ENCODE measurements around the gene FSD1. TPM values are rescaled to one million over a fixed set of nuclear protein-coding genes. Genes with fewer than 3 reads are reported as not detected.
"Not testable (repeated sequence)": the region's sequence is repeated elsewhere in the genome, so short reads cannot be mapped to it uniquely, and the experiment has no call there.

FSD1 gene
- total and polyA plus RNA-seq, 9 of the 15 experiments (the other 6 are each of a cell fraction or from before 2014, with no cell fraction given), result 0.11 to 1.9 (median 0.94) TPM; not detected in 1

- in situ Hi-C loops (cut with MboI); H3K36me3 ChIP-seq (ENCODE audit: control insufficient read depth, insufficient read depth, low read length); FAIRE-seq; H3K9me1 ChIP-seq (ENCODE audit: control insufficient read depth, insufficient read depth, low read length); H3K4me3 ChIP-seq; H2AFZ ChIP-seq (ENCODE audit: low read depth, low read length); intact Hi-C loops (cut with micrococcal nuclease); ATAC-seq; BruUV-seq (replicated peaks); CTCF ChIA-PET (ENCODE audit: low intra/inter-chr PET ratio); H3K27ac ChIP-seq (ENCODE audit: extremely low read depth, low read depth, low read length); H3K9me3 ChIP-seq (replicated peaks; ENCODE audit: control insufficient read depth, insufficient read depth, low read depth, low read length); H4K20me1 ChIP-seq (replicated peaks; ENCODE audit: control insufficient read depth, insufficient read depth, low read length); H3K9ac ChIP-seq (ENCODE audit: insufficient read depth in 1 of 2, low read depth in 2 of 2, low read length in 2 of 2); DNase-seq (ENCODE audit: extremely low read depth in 1 of 4, low spot score in 3 of 4); H3K27me3 ChIP-seq (ENCODE audit: control insufficient read depth in 2 of 2, insufficient read depth in 2 of 2, low read length in 2 of 2); H3K4me2 ChIP-seq (ENCODE audit: insufficient read depth, low read length); POLR2A ChIA-PET; H3K79me2 ChIP-seq (ENCODE audit: control insufficient read depth, insufficient read depth, low read length): not testable (repeated sequence)
- TF ChIP-seq LARP7 (IDR thresholded peaks at IDR 0.05), result 0 out of 2 replicates have a peak, but pooled peaks have one; percentile 29
- peak; percentile 87 for TF ChIP-seq ZNF512 (tag; IDR thresholded peaks at IDR 0.05)
- WGBS (ENCODE audit: insufficient coverage, low coverage, missing lambda C conversion rate), result 50% methylated on average over 4 of the region's 4 CpGs
- H3K4me1 ChIP-seq (replicated peaks in 1 of 2; ENCODE audit: control insufficient read depth in 2 of 2, insufficient read depth in 2 of 2, low read length in 2 of 2), result peaks cover 11 to 14% of the 10 kb centered on the region in 2 experiments; a peak in 4 of 5 replicates
Measured at GRCh38 chr19:4286141-4286540, 18.3 kb upstream of the FSD1 start.

DNA sequence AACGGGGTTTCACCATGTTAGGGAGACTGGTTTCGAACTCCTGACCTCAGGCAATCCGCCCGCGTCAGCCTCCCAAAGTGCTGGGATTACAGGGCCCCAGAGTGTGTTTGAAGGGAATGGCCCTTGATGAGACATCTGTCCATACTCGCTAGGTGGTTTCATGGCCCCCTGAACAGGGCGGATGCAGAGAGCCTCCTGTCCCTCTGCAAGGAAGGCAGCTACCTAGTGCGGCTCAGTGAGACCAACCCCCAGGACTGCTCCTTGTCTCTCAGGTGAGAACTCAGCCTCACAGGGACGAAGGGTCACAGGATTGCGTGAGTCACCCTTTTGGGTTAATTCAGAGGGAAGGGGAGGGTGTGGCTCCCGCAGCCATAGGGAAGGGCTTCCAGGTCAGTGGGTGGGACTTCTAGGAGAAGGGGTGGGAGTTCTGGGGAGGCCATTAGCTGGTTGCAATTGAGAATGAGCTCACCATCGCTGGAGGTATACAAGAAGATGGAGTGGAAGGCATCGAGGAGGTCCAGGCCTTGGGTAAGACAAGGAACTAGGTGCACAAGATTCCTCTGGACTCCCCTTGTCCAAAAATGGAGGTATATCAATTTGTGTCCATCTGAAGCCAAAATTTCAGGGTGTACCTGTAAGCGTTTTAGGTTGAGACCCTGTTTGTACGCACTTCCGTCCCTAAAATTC is 16.2 kb upstream of the FSD1 start:
- ATAC-seq (peak; percentile 78), FAIRE-seq (peak; percentile 94), DNase-seq (ENCODE audit: extremely low read depth in 1 of 4, low spot score in 3 of 4) (peak; percentile 66 to 80 (median 76))
- H3K4me1 ChIP-seq (replicated peaks in 1 of 2; ENCODE audit: control insufficient read depth in 2 of 2, insufficient read depth in 2 of 2, low read length in 2 of 2), result peaks cover 11 to 25% of the 10 kb centered on the region in 2 experiments; a peak in 4 of 5 replicates
- peak overlapping the region in 1 of 2 experiments; percentile 70; a peak in 1 of 4 replicates for H3K9ac ChIP-seq (ENCODE audit: insufficient read depth in 1 of 2, low read depth in 2 of 2, low read length in 2 of 2)
- H3K27me3 ChIP-seq (ENCODE audit: control insufficient read depth in 2 of 2, insufficient read depth in 2 of 2, low read length in 2 of 2), result peaks cover 0 to under 1% of the 10 kb centered on the region in 2 experiments; a peak in 2 of 5 replicates
- no TSS peak for BruUV-seq (replicated peaks)
- H3K27ac ChIP-seq (ENCODE audit: extremely low read depth, low read depth, low read length), result no peak overlapping the region; the same call in 2 of the 3 replicates
- H2AFZ ChIP-seq (ENCODE audit: low read depth, low read length), result peak overlapping the region; percentile 66
- H3K9me3 ChIP-seq (replicated peaks; ENCODE audit: control insufficient read depth, insufficient read depth, low read depth, low read length), result no peaks in the 10 kb centered on the region
- no peaks in the 10 kb centered on the region for H3K36me3 ChIP-seq (ENCODE audit: control insufficient read depth, insufficient read depth, low read length)
- ChIA-PET CTCF (ENCODE audit: low intra/inter-chr PET ratio) (no interaction called here), POLR2A (interaction anchor here (0.6 to 1.1 kb wide), 5 partner anchors 11 to 106 kb away, joined by 3 read pairs; partner anchors contain the start of gene TMIGD2)
- H3K4me3 ChIP-seq, result no peak overlapping the region
- 34% methylated on average over 16 of the region's 16 CpGs for WGBS (ENCODE audit: insufficient coverage, low coverage, missing lambda C conversion rate)
- in situ Hi-C loops (cut with MboI), result no loop called here
- peak overlapping the region; percentile 29; the same call in 1 of the 2 replicates for H3K4me2 ChIP-seq (ENCODE audit: insufficient read depth, low read length)
- no peaks in the 10 kb centered on the region for H3K79me2 ChIP-seq (ENCODE audit: control insufficient read depth, insufficient read depth, low read length)
- intact Hi-C loops (cut with micrococcal nuclease), result no loop called here
- H4K20me1 ChIP-seq (replicated peaks; ENCODE audit: control insufficient read depth, insufficient read depth, low read length), result no peaks in the 10 kb centered on the region
- H3K9me1 ChIP-seq (ENCODE audit: control insufficient read depth, insufficient read depth, low read length), result no peaks in the 10 kb centered on the region
- TF ChIP-seq ILF3 (IDR thresholded peaks at IDR 0.05; ENCODE audit: borderline replicate concordance) (no peak), MCM3 (IDR thresholded peaks at IDR 0.05) (no peak), ZNF77 (CRISPR knock-in tag; IDR thresholded peaks at IDR 0.05) (no peak), TOE1 (IDR thresholded peaks at IDR 0.05; ENCODE audit: borderline replicate concordance) (no peak; the same call in 1 of the 2 replicates), TOE1 (CRISPR knock-in tag; IDR thresholded peaks at IDR 0.05; ENCODE audit: borderline replicate concordance, low read depth) (no peak), SNRNP70 (optimal IDR thresholded peaks at IDR 0.05; ENCODE audit: low read depth, low read length) (no peak), BRF2 (IDR thresholded peaks at IDR 0.05; ENCODE audit: borderline replicate concordance, insufficient read depth, insufficient read length) (no peak), HNRNPUL1 (IDR thresholded peaks at IDR 0.05; ENCODE audit: low read length) (no peak), L3MBTL2 (IDR thresholded peaks at IDR 0.05) (peak; percentile 66), PHB (CRISPR knock-in tag; IDR thresholded peaks at IDR 0.05) (no peak), RBM25 (IDR thresholded peaks at IDR 0.05; ENCODE audit: low read depth, low read length, severe bottlenecking) (peak; percentile 59), MIER1 (IDR thresholded peaks at IDR 0.05; ENCODE audit: low read depth) (no peak)
